GM23248 (cell line): ENCODE results near the gene HYOU1. TPM values are rescaled to one million over a fixed set of nuclear protein-coding genes. Genes with fewer than 3 reads are reported as not detected.

ENCODE experiments used
- DNase-seq: peaks from one replicate; pipeline ENCODE4 v3.0.0-alpha.2; 2015
- H2AFZ ChIP-seq: fragments of 200-600 bp; sonication (generic); 2 replicates; pipeline ENCODE4 v1.6.1; 2016; ENCODE audit warnings: antibody characterized with exemption
- H3F3A ChIP-seq: fragments of 200-600 bp; sonication (generic); 2 replicates; pipeline ENCODE4 v1.6.1; 2016; ENCODE audit warnings: mild to moderate bottlenecking, antibody characterized with exemption, mixed run types; ENCODE audit not compliant: insufficient read depth
- H3K27ac ChIP-seq: fragments of 200-600 bp; sonication (generic); 2 replicates; pipeline ENCODE4 v1.5.1; 2016; ENCODE audit warnings: mild to moderate bottlenecking
- H3K27me3 ChIP-seq: fragments of 200-600 bp; sonication (generic); replicated peaks from 2 replicates; pipeline ENCODE4 v1.6.1; 2016; ENCODE audit warnings: mild to moderate bottlenecking; ENCODE audit not compliant: insufficient read depth
- H3K36me3 ChIP-seq: fragments of 200-600 bp; sonication (generic); 2 replicates; pipeline ENCODE4 v1.6.1; 2016; ENCODE audit warnings: low read depth, mild to moderate bottlenecking
- H3K4me1 ChIP-seq: fragments of 200-600 bp; sonication (generic); 2 replicates; pipeline ENCODE4 v1.6.1; 2016; ENCODE audit warnings: mild to moderate bottlenecking; ENCODE audit not compliant: insufficient read depth
- H3K4me2 ChIP-seq: fragments of 200-600 bp; sonication (generic); one replicate; pipeline ENCODE4 v1.6.1; 2016; ENCODE audit warnings: mild to moderate bottlenecking; ENCODE audit not compliant: unreplicated experiment
- H3K4me3 ChIP-seq: fragments of 200-600 bp; sonication (generic); 2 replicates; pipeline ENCODE4 v1.5.1; 2016; ENCODE audit warnings: mild to moderate bottlenecking
- H3K79me2 ChIP-seq: fragments of 200-600 bp; sonication (generic); 2 replicates; pipeline ENCODE4 v1.6.1; 2016; ENCODE audit warnings: mild to moderate bottlenecking; ENCODE audit not compliant: insufficient read depth
- H3K9ac ChIP-seq: fragments of 200-600 bp; sonication (generic); 2 replicates; pipeline ENCODE4 v1.6.1; 2016; ENCODE audit warnings: mild to moderate bottlenecking
- H3K9me2 ChIP-seq: fragments of 200-600 bp; sonication (generic); 2 replicates; pipeline ENCODE4 v1.6.1; 2016; ENCODE audit warnings: mixed run types, mild to moderate bottlenecking, moderate library complexity; ENCODE audit not compliant: insufficient read depth
- H3K9me3 ChIP-seq: fragments of 200-600 bp; sonication (generic); one replicate; pipeline ENCODE4 v1.6.1; 2017; ENCODE audit warnings: low read depth
- H4K20me1 ChIP-seq: fragments of 200-600 bp; sonication (generic); 2 replicates; pipeline ENCODE4 v1.6.0; 2016; ENCODE audit not compliant: insufficient read depth
- EZH2 ChIP-seq: fragments of 200-600 bp; sonication (generic); IDR thresholded peaks from 2 replicates; pipeline ENCODE4 v1.6.1; 2018; ENCODE audit warnings: antibody characterized with exemption, mild to moderate bottlenecking; ENCODE audit not compliant: insufficient read depth, poor library complexity, severe bottlenecking
- EZH2phosphoT487 ChIP-seq: fragments of 200-600 bp; sonication (generic); IDR thresholded peaks from 2 replicates; pipeline ENCODE4 v1.6.1; 2018; ENCODE audit warnings: antibody characterized with exemption, moderate library complexity, mild to moderate bottlenecking, low read depth; ENCODE audit not compliant: insufficient read depth
- WGBS, 2 experiments: methylation state at CpG; one replicate each; pipeline ENCODE4 v1.1.6; 2015 to 2017; ENCODE audit warnings: low lambda C conversion rate in 2 of 2, low coverage in 1 of 2; ENCODE audit errors: missing lambda C conversion rate in 2 of 2; 5-methylcytosine and 5-hydroxymethylcytosine counted together
- in situ Hi-C: fragments of 300-500 bp; cut with MboI; formaldehyde crosslinking; loops from 2 replicates; pipeline ENCODE4 v1.15.0; 2020
- polyA plus RNA-seq: library from polyadenylated mRNA; unstranded; fragments of >200 nt; fragmentation: Nextera tagmentation; extraction: Ambion mirVana; gene quantifications from 2 replicates; pipeline ENCODE4 v1.2.1, GENCODE V29; 2016
- total RNA-seq: library from RNA; depleted of rRNA; stranded (reverse); fragments of >200 nt; shearing (Covaris generic); gene quantifications from 2 replicates; pipeline ENCODE4 v1.2.3, GENCODE V29; 2014

Gene HYOU1
- total and polyA plus RNA-seq, 2 experiments from 2014 or later, result 56.3 to 85.4 TPM

DNA sequence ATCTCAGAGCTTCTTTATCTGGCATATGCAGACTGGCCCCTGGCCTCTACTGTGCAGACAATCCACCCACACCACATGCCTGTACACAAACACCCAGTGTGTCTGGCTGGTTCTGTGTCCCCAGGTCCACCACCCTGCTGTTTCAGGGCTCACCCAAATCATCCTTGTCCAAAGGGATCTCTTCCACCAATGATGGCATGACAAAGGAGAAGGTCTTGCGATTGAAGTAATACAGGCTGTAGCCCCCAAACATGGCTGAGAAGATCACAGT, 28.0 kb downstream of the HYOU1 start:
- Histone ChIP-seq H3F3A (peaks cover 1% of the 10 kb centered on the region; the same call in 1 of the 2 replicates), H2AFZ (no peak overlapping the region), H3K4me1 (peaks cover 6% of the 10 kb centered on the region; the same call in 1 of the 2 replicates), H3K9me2 (no peaks in the 10 kb centered on the region), H3K27me3 (no peaks in the 10 kb centered on the region), H4K20me1 (no peaks in the 10 kb centered on the region), H3K79me2 (no peaks in the 10 kb centered on the region), H3K4me2 (no peak overlapping the region), H3K9me3 (no peaks in the 10 kb centered on the region), H3K4me3 (no peak overlapping the region), H3K9ac (no peak overlapping the region), H3K27ac (no peak overlapping the region), H3K36me3 (no peaks in the 10 kb centered on the region)
- 94 to 100% methylated on average over 1 of the region's 1 CpG for whole genome bisulfite sequencing, 2 experiments
- DNase-seq, result no peak
- TF ChIP-seq EZH2phosphoT487 (no peak), EZH2 (no peak)
- in situ Hi-C loops, result no loop called here

DNA sequence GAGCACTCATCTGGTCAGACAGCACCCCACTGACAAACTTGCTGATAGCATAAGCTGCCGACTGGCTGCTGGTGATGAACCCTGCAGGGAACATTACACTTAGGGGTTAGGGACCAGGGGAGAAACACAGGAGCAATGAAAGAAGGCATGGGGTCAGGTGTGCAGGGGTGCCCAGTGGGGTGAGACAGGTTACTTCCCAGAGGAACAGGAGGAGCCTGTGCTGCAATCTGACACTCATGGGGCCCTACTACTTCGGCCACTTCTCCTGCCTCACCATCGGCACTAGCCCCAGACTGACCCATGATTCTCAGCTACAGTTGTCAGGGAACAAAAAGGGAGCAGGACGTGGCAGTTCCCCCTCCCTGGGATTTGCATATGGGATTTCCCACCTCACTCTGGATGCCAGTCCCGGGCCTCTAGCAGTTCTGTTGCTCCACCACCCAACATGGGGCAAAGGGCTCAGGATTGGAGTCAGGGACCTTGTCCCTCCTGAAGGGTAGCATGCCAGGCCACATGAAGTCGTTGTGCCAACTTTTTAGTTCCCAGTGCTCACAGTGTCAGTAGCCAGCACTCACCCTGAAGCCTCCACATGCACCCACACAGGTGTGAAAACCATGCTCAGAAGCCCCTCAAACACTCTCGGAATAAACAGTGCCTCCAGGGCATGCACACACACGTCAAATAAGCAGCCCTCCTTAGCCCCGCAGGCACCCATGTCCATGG, 28.5 kb downstream of the HYOU1 start:
- Histone ChIP-seq H3K27ac (no peak overlapping the region), H3K9me2 (no peaks in the 10 kb centered on the region), H3K4me3 (no peak overlapping the region), H2AFZ (no peak overlapping the region), H4K20me1 (no peaks in the 10 kb centered on the region), H3K27me3 (no peaks in the 10 kb centered on the region), H3F3A (peaks cover 4% of the 10 kb centered on the region; the same call in 1 of the 2 replicates), H3K4me2 (no peak overlapping the region), H3K36me3 (peaks cover 1% of the 10 kb centered on the region; the same call in 1 of the 2 replicates), H3K9me3 (no peaks in the 10 kb centered on the region), H3K9ac (no peak overlapping the region), H3K79me2 (peaks cover under 1% of the 10 kb centered on the region; the same call in 1 of the 2 replicates), H3K4me1 (peaks cover 6% of the 10 kb centered on the region; the same call in 1 of the 2 replicates)
- in situ Hi-C loops, result no loop called here
- no peak for DNase-seq
- TF ChIP-seq EZH2phosphoT487 (no peak), EZH2 (no peak)
- 82 to 86% methylated on average over 9 of the region's 9 CpGs for WGBS, 2 experiments

DNA sequence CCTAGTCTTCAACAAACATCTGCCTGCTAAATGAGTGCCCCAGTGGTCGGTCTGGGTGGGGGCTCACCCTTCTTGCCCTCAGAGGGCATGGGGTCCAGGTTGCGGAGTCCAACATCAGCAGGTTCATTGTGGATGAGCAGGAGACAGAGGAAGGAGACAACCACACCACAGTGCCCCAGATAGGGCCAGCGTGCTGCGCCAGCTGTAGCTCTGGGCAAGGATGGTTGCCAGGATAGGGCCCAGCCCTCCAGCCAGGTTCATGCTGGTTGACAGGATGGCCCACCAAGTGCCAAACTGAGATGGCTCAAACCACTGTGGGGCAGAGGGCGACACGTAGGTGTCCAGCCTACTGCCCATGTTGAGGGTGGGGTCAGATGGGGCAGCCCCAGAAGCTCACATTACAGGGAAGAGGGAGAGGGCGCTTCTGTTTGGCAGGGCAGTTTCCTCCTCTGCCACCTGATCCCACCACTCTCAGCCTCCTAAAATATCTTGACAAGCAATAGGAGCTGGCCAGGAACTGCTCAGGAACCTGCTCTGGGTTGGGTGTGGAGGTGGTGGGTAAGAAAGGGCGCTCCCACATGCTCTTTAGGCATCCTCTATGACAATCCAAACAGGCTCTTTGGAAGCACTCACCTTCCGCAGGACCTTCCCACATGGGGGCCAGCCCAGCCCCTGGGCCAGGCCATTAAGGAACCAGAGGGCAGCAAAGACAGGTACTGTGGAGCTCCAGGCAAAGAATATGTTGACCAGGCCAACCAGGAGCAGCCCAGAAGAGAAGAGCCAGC, 29.3 kb downstream of the HYOU1 start:
- Histone ChIP-seq H3K9me2 (no peaks in the 10 kb centered on the region), H3K9ac (no peak overlapping the region), H3K4me2 (no peak overlapping the region), H3K9me3 (no peaks in the 10 kb centered on the region), H3K36me3 (peaks cover 7% of the 10 kb centered on the region; the same call in 1 of the 2 replicates), H2AFZ (no peak overlapping the region), H3K4me3 (no peak overlapping the region), H3K79me2 (peaks cover 8% of the 10 kb centered on the region), H3K27ac (no peak overlapping the region), H3K4me1 (peaks cover 6% of the 10 kb centered on the region; the same call in 1 of the 2 replicates), H3F3A (peaks cover 4% of the 10 kb centered on the region; the same call in 1 of the 2 replicates), H3K27me3 (no peaks in the 10 kb centered on the region), H4K20me1 (no peaks in the 10 kb centered on the region)
- TF ChIP-seq EZH2 (no peak), EZH2phosphoT487 (no peak)
- in situ Hi-C loops, result no loop called here
- 79 to 91% methylated on average over 9 of the region's 9 CpGs for WGBS, 2 experiments
- DNase-seq, result no peak

DNA sequence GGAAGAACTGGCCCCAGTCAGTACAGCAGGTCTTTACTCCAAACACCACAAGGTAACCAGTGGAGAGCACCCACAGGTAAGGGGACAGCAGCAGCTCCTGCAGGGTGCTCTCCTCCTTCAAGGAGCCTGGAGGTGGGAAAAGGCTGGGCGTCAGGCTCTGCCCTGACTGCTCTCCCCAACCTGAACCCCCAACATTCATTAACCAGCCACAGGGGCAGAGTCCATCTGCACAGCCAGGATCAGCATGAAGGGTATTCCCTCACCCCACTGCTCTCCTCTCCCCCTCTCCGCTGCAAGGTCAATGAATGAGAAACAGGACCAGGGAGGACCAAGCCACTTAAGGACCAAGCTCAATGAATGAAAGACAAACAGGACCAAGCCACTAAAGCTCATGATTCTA, 30.0 kb downstream of the HYOU1 start:
- Histone ChIP-seq H3K27me3 (no peaks in the 10 kb centered on the region), H3K4me3 (no peak overlapping the region), H3K9ac (no peak overlapping the region), H4K20me1 (no peaks in the 10 kb centered on the region), H3K9me2 (no peaks in the 10 kb centered on the region), H3K4me1 (peaks cover 6% of the 10 kb centered on the region; the same call in 1 of the 2 replicates), H3K9me3 (no peaks in the 10 kb centered on the region), H3K27ac (no peak overlapping the region), H3F3A (peaks cover 4% of the 10 kb centered on the region; the same call in 1 of the 2 replicates), H3K4me2 (no peak overlapping the region), H3K79me2 (peaks cover 16% of the 10 kb centered on the region), H2AFZ (no peak overlapping the region), H3K36me3 (peaks cover 7% of the 10 kb centered on the region)
- no peak for DNase-seq
- no peak for TF ChIP-seq EZH2phosphoT487
- TF ChIP-seq EZH2, result no peak
- 87 to 98% methylated on average over 2 of the region's 2 CpGs for WGBS, 2 experiments
- in situ Hi-C loops, result no loop called here
